Measurements from ENCODE around the gene DNMBP.

Gene DNMBP

DNA sequence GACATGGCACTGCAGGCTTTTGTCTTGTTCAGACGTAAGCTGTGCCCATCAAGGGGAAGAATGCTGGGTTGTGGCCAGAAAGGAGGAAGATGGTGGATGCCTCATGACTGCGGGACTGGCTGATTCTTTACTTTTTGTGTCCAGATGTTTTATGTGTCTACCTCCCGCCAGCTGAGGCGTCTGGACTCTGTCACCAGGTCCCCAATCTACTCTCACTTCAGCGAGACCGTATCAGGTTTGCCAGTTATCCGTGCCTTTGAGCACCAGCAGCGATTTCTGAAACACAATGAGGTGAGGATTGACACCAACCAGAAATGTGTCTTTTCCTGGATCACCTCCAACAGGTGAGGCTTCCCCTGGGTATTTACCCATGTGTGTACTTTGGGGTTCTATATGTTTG is 173.8 kb downstream of the DNMBP start:
- Histone ChIP-seq H3K9me2 (replicated peaks; ENCODE audit: insufficient read depth, low read length) (no peaks in the 10 kb centered on the region), H3K4me3 (ENCODE audit: low read length) (no peak overlapping the region), H3K4me2 (ENCODE audit: low read depth, low read length) (no peak overlapping the region), H3K9me3 (replicated peaks; ENCODE audit: insufficient read depth, low read length) (no peaks in the 10 kb centered on the region), H3K4me1 (ENCODE audit: low read length) (no peaks in the 10 kb centered on the region), H2AFZ (ENCODE audit: low read length) (no peak overlapping the region), H4K20me1 (ENCODE audit: insufficient read depth, low read length) (no peaks in the 10 kb centered on the region), H3K27me3 (replicated peaks; ENCODE audit: insufficient read depth, low read length) (no peaks in the 10 kb centered on the region), H3F3A (ENCODE audit: insufficient read depth, low read length) (no peaks in the 10 kb centered on the region), H3K36me3 (replicated peaks; ENCODE audit: insufficient read depth, low read length) (no peaks in the 10 kb centered on the region), H3K27ac (ENCODE audit: low read length) (no peak overlapping the region), H3K79me2 (ENCODE audit: low read length) (no peaks in the 10 kb centered on the region), H3K9ac (ENCODE audit: low read length) (no peak overlapping the region)
- TF ChIP-seq, protein P1, sequence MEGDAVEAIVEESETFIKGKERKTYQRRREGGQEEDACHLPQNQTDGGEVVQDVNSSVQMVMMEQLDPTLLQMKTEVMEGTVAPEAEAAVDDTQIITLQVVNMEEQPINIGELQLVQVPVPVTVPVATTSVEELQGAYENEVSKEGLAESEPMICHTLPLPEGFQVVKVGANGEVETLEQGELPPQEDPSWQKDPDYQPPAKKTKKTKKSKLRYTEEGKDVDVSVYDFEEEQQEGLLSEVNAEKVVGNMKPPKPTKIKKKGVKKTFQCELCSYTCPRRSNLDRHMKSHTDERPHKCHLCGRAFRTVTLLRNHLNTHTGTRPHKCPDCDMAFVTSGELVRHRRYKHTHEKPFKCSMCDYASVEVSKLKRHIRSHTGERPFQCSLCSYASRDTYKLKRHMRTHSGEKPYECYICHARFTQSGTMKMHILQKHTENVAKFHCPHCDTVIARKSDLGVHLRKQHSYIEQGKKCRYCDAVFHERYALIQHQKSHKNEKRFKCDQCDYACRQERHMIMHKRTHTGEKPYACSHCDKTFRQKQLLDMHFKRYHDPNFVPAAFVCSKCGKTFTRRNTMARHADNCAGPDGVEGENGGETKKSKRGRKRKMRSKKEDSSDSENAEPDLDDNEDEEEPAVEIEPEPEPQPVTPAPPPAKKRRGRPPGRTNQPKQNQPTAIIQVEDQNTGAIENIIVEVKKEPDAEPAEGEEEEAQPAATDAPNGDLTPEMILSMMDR (IDR thresholded peaks at IDR 0.05; ENCODE audit: low read length): no peak
- TF ChIP-seq EZH2 (optimal IDR thresholded peaks at IDR 0.05; ENCODE audit: low read depth, low read length): no peak
- no peak for TF ChIP-seq EZH2phosphoT487 (IDR thresholded peaks at IDR 0.05; ENCODE audit: low read length)
- no peak for DNase-seq

- H3K4me3 ChIP-seq (ENCODE audit: low read length): no peak overlapping the region
- TF ChIP-seq EZH2phosphoT487 (IDR thresholded peaks at IDR 0.05; ENCODE audit: low read length) (no peak), EZH2 (optimal IDR thresholded peaks at IDR 0.05; ENCODE audit: low read depth, low read length) (no peak)
- TF ChIP-seq, protein P1 (IDR thresholded peaks at IDR 0.05; ENCODE audit: low read length): no peak
- no peak overlapping the region for H3K4me2 ChIP-seq (ENCODE audit: low read depth, low read length)
- H3K9me2 ChIP-seq (replicated peaks; ENCODE audit: insufficient read depth, low read length): no peaks in the 10 kb centered on the region
- no peaks in the 10 kb centered on the region for H3F3A ChIP-seq (ENCODE audit: insufficient read depth, low read length)
- no peak overlapping the region for H2AFZ ChIP-seq (ENCODE audit: low read length)
- H3K9ac ChIP-seq (ENCODE audit: low read length): no peak overlapping the region
- H3K79me2 ChIP-seq (ENCODE audit: low read length): no peaks in the 10 kb centered on the region
- no peaks in the 10 kb centered on the region for H3K4me1 ChIP-seq (ENCODE audit: low read length)
- H3K9me3 ChIP-seq (replicated peaks; ENCODE audit: insufficient read depth, low read length): no peaks in the 10 kb centered on the region
- H3K27ac ChIP-seq (ENCODE audit: low read length): no peak overlapping the region
- H3K36me3 ChIP-seq (replicated peaks; ENCODE audit: insufficient read depth, low read length): no peaks in the 10 kb centered on the region
- DNase-seq: no peak
- H4K20me1 ChIP-seq (ENCODE audit: insufficient read depth, low read length): no peaks in the 10 kb centered on the region
- no peaks in the 10 kb centered on the region for H3K27me3 ChIP-seq (replicated peaks; ENCODE audit: insufficient read depth, low read length)
Measured at GRCh38 chr10:99834410-99834809, 175.3 kb downstream of the DNMBP start.

GRCh38 chr10:99832439-99832838 is 177.3 kb downstream of the DNMBP start:
- no peak overlapping the region for H3K4me2 ChIP-seq (ENCODE audit: low read depth, low read length)
- H3K4me1 ChIP-seq (ENCODE audit: low read length): peaks cover 7% of the 10 kb centered on the region; the same call in 1 of the 2 replicates
- DNase-seq: no peak
- no peaks in the 10 kb centered on the region for H3K9me3 ChIP-seq (replicated peaks; ENCODE audit: insufficient read depth, low read length)
- no peaks in the 10 kb centered on the region for H3K9me2 ChIP-seq (replicated peaks; ENCODE audit: insufficient read depth, low read length)
- H3K27ac ChIP-seq (ENCODE audit: low read length): no peak overlapping the region
- no peaks in the 10 kb centered on the region for H4K20me1 ChIP-seq (ENCODE audit: insufficient read depth, low read length)
- no peak overlapping the region for H3K4me3 ChIP-seq (ENCODE audit: low read length)
- no peaks in the 10 kb centered on the region for H3K79me2 ChIP-seq (ENCODE audit: low read length)
- H3K36me3 ChIP-seq (replicated peaks; ENCODE audit: insufficient read depth, low read length): no peaks in the 10 kb centered on the region
- TF ChIP-seq EZH2 (optimal IDR thresholded peaks at IDR 0.05; ENCODE audit: low read depth, low read length): no peak
- TF ChIP-seq EZH2phosphoT487 (IDR thresholded peaks at IDR 0.05; ENCODE audit: low read length): no peak
- TF ChIP-seq, protein P1 (IDR thresholded peaks at IDR 0.05; ENCODE audit: low read length): no peak
- H3K9ac ChIP-seq (ENCODE audit: low read length): no peak overlapping the region
- no peak overlapping the region for H2AFZ ChIP-seq (ENCODE audit: low read length)
- H3F3A ChIP-seq (ENCODE audit: insufficient read depth, low read length): no peaks in the 10 kb centered on the region
- no peaks in the 10 kb centered on the region for H3K27me3 ChIP-seq (replicated peaks; ENCODE audit: insufficient read depth, low read length)
